Activated CD4-positive, alpha-beta T cell treated with anti-CD3 and anti-CD28 coated beads, Interleukin-2, Interleukin-4, amounts not matched to agents 100 ng/mL and 50 ng/mL, durations not matched to agents 16 hours and 8 hours (primary cell): ENCODE measurements around the gene BDKRB1.
A peak's percentile ranks its signal among the peaks of the same experiment; 100 is the strongest.

ENCODE experiments used
- DNase-seq: peaks from one replicate; pipeline ENCODE4 v3.0.0-alpha.2; 2020; ENCODE audit warnings: low spot score

Gene BDKRB1

DNA sequence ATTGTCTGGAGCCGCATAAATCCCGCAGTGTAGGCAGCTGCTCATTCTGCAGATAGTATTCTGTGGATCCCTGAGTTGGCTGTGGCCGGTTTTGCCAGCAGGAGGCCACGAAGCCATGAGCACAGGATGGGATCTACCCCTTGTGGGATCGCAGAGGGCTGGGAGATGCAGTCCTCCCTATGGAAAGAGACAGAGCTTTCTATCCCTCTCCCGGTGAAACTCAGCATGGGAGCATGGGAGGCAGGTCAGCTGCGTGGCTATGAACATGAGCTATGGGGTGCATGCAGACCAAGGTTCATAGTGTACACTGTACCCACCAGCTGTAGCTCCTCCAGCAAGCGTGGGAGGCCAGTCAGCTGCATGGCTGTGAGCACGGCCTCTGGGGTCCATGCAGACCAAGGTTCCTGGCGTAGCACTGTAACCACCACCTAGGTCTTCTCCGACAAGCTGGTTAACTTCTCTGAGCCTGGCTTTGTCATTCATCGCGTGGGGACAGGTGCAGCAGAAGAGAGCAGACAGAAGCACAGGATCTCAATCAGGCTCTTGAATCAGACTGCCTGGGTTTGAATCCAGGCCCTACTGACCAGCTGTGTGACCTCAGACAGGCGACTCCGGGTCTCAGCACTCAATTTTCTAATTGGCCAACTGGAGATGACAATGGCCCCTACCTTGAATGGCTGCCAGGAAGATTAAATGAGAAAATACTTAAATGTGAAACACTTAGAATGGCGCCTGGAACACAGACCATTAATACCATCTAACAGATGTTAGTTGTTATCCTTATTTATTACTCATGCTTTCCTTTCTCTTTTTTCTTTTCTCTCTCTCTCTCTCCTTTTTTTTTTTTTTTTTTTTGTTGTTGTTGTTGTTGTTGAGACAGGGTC, 6.0 kb downstream of the BDKRB1 start:
- no peak for DNase-seq

DNA sequence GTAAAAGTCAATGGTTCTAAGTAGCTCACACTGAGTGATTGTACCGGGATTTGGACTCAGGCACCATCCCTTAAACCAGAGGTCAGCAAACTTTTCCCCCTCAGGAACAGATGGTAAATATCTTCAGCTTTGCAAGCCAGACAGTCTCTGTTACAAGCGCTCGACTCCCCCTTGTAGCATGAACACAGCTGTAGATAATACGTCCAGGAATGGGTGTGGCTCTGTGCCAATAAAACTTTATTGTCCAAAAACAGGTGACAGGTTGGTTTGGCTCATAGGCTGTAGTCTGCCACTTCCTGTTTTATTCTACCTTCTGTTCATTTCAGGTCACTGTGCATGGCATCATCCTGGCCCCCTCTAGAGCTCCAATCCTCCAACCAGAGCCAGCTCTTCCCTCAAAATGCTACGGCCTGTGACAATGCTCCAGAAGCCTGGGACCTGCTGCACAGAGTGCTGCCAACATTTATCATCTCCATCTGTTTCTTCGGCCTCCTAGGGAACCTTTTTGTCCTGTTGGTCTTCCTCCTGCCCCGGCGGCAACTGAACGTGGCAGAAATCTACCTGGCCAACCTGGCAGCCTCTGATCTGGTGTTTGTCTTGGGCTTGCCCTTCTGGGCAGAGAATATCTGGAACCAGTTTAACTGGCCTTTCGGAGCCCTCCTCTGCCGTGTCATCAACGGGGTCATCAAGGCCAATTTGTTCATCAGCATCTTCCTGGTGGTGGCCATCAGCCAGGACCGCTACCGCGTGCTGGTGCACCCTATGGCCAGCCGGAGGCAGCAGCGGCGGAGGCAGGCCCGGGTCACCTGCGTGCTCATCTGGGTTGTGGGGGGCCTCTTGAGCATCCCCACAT, 7.6 kb downstream of the BDKRB1 start:
- DNase-seq: no peak

DNA sequence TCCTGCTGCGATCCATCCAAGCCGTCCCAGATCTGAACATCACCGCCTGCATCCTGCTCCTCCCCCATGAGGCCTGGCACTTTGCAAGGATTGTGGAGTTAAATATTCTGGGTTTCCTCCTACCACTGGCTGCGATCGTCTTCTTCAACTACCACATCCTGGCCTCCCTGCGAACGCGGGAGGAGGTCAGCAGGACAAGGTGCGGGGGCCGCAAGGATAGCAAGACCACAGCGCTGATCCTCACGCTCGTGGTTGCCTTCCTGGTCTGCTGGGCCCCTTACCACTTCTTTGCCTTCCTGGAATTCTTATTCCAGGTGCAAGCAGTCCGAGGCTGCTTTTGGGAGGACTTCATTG, 8.2 kb downstream of the BDKRB1 start:
- DNase-seq: no peak

DNA sequence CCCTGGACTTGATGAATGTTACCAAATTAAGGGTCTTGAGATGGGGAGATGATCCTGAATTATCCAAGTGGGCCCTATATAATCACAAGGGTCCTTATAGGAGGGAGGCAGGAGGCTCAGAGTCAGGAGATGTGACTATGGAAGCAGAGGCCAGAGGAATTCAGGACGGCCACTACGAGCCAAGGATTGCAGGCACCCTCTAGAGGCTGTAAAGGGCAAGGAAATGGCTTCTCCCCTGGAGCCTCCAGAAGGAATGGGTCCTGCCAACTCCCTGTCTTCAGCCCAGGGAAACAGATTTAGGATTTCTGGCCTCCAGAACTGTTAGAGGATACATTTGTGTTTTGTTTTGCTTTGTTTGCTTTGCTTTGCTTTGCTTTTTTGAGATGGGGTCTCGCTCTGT, 8.8 kb downstream of the BDKRB1 start:
- DNase-seq: no peak

DNA sequence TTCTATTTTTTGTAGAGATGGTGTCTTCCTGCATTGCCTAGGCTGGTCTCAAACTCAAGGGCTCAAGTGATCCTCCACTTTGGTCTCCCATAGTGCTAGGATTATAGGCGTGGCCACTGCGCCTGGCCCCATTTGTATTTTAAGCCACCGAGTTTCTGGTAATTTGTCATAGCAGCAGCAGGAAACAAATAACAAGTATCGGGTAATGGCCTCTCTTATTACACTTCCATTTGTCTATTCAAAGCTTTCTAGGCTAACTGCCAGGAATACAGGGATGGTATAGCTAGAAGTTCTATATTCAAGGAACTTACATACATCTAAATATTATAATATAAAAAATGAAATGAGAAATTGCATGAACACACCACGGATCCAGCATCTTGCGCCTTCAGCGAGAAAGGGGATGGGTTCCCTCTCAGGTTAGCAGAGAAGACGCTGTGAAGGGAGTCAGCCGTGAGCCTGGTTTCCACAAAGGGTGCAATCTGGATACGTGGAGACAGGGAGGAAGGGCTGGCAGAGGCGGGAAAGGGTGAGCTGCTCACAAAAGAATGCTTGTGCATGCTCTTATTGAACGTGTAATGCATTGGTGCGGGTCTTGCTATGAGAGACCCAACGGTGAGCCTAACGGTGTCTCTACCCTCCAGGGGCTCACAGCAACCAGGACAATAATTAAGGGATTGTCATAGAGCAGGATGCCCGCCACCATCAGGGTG, 9.5 kb downstream of the BDKRB1 start:
- DNase-seq: no peak

DNA sequence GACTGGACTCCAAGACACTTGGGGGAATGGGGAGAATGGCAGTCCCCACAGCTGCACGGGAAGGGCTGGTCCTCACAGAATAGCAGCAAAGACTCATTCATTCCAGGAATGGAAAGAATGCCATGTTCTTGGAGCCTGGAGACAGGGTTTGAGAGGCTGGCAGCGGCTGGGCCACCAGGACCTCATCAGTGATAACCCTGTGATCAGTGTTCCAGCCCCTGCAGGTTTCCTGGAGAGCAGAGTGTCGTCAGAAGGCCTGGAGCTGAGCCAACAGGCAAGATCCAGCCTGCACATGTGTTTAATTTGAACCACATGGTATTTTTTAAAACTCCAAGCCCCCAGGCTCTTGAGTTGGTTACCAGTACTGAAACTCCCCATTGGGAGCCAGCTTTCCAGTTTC, 11.3 kb downstream of the BDKRB1 start:
- DNase-seq: no peak

DNA sequence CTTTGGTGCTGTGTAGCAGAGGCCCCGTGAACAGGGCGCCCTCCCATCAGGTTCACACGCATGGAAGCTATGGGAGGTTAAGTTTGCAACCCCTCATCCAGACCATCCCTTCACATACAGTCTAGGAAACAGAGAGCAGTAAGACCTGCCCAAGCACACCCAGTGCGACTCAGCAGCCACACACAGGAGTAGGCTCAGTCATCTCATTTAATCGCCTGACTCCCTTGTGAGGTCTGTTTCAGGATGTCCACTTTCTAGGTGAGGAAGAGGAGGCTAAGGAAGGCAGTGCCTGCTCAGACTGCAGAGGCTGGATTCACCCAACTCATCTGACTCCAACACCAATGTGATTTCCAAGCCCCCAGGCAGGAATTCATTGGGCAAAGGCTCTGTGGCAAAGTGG, 11.9 kb downstream of the BDKRB1 start:
- no peak for DNase-seq

DNA sequence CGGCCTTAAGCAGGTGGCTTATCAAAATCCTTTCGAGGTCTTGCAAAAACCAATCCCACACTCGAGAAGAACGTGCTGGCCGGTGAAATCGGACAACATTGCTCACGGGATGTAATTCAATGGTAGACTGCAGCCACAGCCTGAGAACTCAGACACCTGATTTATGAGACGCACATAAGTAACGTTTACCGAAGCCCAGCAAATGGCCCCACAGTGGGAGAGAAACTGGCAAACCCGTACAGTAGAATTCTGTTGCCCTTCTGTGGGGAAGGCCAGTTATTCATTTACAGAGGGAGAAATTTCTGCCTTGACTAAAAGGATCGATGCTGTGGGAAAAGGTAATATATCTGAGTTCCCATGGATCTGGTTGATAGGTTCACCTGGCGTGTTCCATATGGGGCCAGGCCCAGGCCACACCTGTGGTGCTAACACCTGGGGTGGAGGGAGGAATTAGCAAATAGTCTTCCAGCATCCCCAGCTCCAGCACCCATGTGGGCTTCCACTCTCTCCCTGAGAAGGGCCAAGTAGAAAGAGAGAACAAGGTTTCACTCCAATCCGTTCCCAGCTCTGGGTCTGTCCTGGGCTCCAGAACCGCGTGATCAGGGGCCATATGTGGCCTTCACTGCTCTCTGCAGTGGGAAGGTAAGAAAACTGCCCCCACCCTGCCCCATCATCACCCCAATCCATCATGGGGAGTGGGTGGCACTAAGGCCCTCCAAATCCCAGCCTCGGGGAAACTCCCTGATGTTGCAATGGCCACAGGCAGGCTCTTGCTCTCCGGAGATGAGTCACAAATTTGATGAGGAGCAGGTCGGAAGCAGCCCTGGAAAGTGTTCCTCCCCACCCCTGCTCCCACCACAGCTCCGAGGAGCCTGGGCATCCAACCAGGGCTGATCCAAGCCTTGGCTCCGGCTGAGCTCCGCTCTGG, 12.7 kb downstream of the BDKRB1 start:
- no peak for DNase-seq

DNA sequence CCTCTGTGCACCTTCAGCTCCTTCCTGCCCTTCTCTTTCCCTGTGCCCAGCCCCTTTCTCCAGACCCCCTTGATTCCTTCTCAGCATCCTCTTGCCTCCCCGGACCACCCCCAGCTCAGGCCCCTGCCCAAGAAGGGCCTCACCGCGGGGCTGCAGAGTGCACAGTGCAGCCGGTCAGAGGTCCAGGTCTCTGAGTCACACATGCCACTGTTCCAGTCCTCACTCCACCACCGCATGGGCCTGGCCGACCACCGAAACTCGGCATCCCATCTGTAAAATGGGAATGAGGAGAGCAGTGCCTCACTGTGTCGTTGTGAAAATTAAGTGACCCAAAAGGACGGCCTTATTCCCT, 13.3 kb downstream of the BDKRB1 start:
- no peak for DNase-seq

DNA sequence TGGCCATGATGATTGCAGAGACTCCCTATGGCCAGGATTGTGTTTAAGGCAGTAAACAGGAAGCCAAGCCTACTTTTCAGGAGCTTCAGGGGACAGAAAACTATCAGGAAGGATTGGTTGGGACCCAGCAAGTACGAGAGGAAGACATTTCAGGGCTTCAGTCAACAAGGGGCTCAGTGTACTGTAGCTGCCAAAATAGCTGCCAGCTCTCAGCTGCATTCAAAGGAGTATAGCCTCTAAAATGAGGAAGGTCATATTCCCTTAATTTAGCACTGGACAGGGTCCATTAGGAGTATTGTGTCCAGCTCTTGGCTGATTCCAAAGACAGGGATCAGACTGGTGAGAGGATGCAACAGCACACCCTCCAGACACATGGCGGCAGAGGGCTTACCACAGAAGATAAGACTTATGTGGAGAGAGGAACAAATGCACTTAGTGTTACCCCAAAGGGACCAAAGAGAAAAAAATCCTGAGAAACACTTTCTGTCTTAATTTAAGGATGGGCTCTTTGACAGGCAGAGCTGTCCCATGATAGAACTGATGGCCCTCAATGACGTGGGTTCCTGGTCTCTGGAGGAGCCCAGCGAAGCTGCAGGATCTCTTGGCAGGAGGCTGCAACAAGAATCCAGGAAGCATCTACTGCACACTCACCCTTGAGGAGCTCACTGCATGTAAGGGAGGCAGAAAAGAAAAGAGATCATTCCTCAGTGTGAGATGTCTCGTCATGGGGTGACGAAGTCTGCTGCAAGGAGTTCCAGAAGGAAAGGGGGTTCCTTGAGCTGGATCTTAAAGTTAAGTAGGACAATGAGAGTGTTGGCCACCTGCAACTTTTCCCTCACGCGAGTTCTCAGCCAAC, 14.8 kb downstream of the BDKRB1 start:
- no peak for DNase-seq

DNA sequence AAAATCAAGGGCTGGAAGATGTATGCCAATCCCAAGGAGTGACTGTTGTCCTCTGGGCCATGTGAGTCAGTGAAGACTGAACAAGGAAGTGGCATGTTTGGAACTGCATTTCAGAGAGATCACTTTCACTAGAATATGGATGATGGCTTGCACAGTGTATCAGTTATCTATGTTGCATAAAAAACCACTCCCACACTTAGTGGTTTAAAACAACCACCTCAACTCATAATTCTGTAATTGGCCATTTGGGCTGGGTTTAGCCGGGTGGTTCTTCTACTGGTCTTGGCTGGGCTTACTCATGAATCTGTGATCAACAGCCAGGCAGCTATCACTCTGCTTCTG, 15.4 kb downstream of the BDKRB1 start:
- DNase-seq: no peak

DNA sequence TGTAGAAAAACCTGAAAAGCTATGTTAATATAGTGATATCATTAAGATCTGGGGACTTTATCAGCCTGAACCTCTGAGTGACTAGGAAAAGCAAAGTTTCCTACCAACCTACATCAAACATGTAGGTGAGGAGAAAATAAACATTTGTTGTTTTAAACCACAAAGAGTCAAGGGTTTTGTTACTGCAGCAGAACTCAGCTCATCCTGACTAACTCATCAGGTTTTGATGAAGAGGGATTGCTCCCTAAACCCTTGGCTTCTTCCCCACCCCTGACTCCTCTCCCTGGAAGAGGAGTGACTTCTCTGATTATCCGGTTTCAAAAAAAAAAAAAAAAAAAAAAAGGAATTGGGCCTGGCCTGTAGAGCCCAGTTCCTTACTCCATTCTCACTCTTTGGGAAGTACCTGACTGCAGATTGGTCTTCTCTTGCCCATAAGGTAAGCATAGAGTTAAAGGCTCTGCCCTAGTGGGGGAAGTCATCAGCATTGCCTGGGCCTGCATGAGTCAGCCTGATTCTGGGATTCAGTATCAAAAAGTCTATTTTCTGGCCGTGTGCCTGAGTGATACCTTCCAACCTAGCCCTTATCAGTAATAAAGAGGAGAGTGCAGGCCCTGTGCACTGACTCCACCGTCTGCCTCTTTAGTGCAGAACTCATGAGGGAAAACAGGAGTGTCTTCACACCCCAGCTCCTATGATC, 16.9 kb downstream of the BDKRB1 start:
- no peak for DNase-seq

DNA sequence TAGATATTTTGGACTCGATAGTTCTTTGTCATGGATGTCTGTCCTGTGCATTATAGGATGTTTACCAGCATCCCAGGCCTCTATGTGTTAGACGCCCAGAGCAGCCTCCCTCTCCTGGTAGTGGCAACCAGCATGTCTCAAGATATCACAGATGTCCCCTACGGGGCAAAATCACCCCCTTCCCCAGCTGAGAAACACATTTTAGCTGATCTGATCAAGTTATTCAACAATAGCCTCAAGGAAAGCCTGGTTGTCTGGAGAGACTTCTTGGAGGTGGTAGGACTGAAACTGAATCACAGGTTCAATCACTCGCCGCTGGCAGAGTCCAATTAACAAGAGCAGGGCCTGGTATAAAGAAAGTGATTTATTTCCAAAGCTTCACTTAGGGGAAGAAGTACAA, 17.6 kb downstream of the BDKRB1 start:
- no peak for DNase-seq

DNA sequence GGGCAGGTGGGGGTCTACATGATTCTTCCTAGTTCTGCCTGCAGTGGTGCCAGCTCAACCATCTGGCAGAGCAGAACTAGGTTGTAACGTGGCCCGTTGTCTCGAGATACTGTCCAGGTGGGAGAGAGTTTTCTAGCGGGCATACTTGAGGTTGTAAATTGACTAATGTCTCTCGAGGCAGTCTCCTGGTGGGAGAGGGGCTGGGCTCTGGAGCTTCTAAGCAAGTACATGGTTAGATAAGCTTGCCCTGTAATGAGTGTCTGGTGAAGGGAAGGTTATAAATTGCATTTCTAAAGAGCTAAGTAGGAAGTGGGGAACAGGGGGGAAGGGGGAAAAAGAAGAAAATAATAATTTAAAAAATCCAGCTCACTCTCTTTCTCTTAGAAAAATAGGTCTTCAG, 18.1 kb downstream of the BDKRB1 start:
- DNase-seq: no peak

DNA sequence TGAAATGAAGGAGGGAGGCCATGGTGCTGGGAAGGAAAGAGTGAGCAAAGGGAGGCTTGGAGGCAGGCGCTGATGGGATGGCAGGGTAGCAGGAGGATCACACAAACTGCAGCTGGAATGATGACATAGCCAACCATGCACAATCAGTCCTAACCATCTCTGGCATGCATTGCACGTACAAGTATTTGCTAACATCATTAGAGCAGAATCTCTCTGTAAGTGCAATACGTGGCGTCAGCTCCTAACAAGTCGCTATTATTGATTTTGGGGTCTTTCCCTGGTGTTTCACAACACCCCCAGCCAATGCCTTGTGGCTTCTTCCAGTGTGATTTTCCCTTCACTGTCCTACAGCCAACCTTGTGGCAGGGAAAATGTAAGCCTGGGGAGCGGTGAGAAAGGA, 18.5 kb downstream of the BDKRB1 start:
- DNase-seq: no peak

DNA sequence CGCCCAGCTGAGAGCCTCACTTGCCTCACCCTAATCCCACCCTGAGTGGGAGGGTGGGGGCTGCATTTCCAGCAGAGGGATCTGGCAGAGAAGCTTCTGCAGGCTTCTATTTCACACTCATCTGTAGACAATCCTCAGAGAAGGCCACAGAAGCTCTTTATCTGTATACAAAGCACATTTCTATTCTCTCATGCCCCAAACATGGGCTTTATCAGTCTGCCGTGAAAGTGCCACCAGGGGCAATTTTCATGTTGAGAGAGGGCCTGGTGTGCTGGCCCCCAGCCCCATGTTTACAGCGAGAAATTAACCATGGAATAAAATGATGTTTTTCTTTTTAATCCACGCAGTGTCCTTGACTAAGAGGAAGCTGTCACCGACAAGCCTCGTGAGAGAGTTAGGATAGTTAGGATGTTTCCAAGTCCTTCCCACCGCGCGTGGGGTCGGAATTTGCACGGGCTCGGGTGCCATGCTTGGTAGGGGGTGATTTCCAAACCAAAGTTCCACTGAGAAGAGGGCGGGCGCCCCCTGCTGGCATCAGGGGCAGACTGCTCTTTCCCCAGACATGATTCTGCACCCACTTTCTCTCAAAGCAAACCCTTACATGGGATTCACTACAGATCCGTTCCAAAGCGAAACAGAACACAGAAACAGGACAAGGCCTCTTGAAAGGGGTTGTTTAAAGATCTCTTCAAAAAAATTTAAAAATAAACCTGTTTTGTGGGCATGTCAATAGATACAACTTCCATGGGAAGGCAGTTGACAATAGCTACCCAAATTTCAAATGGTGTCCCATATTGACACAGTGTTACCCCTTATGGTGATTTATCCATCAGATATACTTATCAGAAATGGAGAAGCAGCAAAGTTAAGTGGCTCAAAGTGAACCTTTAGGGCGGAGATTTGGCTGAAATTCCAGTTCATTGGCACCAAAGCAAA, 19.4 kb downstream of the BDKRB1 start:
- peak; percentile 58 for DNase-seq

DNA sequence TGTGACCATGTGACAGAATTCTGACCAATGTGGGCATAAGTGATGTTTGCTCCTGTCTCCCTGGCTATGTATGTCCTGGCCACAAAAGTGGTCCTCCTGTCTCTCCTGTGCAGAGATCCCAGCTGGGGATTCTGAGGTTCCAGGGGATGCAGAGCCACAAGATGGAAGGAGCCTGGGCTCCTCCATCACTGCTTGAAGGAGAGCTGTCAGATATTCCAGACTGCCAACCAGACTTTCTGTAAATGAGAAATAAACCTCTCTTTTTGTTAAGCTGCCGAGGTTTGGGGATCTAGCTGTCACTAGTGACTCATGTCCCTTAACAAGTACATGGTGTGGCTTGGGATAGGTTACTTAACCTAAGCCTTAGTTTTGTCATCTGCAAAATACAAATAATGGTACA, 21.9 kb downstream of the BDKRB1 start:
- DNase-seq: no peak

DNA sequence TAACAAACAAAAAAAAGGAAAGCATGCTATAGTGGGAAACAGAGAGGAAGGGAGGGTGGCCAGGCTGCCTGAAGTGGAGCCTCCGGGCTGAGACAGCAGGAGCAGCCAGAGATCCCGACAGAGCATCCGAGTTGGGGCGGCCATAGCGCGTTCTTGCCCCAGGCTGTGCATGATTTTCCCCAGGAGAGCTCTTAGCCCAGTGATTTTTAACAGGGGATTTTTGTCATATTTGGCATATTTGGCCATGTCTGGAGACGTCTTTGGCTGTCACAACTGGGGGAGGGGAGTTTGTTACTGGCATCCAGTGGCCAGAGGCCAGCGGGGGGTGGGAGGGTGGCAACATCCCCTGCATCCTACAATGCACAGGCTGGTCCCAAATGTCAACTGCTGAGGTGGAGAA, 23.6 kb downstream of the BDKRB1 start:
- no peak for DNase-seq

DNA sequence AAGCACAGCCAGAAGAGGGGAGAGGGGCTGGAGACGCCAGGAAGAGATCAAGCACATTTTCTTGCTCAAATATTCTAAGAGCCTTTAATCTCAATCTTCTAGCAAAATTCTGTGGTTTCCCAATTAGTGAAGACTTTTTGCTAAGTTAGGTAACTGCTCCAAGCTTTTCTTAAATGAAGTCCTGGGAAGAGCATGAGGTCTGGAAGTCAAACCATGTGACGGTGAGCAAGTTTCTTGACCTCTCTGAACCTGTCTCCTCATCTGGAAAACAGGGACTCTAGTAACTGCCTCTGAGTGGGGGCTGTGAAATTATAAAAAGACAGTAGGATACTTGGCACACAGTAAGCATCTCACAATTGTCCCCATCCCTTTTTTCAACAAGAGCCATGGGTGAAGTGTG, 24.1 kb downstream of the BDKRB1 start:
- DNase-seq: no peak
